Glomerular visceral epithelial cell (primary cell): ENCODE results near the gene TNS3.

Source experiments
- DNase-seq: peaks from one replicate; pipeline ENCODE4 v3.0.0-alpha.2; 2016; ENCODE audit errors: extremely low spot score

TNS3 gene

DNA sequence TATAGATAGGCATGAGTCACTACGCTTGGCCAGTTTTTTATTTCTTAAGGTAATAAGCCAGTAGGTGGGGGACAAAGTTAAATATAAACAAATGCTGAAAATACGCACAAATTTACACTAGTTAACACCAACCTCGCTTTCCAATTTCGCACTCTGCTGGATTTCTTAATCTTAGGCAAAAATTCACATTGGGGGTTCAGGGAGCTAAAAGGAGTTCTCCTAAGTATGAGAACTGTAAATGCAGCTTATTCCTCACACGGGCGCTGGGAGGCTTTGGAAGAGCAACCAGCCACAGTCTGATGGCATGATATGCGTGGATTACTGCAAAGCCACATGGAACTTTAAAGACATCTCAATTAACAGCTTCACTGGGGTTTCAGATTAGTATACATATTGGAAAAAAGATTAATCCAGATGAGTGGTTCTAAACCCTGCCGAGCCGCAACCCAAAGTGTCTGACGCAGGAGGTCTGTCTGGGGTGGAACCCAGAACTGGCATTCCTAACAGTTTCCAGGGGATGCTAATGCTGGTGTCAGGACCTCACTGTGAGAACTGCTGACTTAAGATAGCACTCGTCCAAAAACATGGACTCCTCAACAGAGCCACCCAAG lies 16.2 kb downstream of the TNS3 start:
- no peak for DNase-seq

DNA sequence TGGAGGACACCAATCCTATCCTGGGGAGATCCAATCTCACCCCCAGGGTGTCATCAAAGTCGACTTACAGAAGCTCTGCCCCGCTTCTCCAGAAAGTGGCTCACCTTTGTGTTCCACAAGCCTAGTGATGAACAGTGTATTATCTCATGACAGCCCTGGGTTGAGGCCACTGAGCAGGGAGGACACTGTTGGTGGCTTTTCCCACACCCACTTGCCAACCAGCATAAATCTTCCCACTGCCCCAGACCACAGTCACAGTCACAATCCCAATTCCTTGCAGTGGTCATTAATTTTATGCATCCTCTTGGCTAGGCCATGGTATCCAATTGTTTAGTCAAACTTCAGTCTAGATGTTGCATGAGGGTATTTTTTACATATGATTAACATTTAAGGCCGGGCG lies 18.4 kb downstream of the TNS3 start:
- DNase-seq, result no peak

DNA sequence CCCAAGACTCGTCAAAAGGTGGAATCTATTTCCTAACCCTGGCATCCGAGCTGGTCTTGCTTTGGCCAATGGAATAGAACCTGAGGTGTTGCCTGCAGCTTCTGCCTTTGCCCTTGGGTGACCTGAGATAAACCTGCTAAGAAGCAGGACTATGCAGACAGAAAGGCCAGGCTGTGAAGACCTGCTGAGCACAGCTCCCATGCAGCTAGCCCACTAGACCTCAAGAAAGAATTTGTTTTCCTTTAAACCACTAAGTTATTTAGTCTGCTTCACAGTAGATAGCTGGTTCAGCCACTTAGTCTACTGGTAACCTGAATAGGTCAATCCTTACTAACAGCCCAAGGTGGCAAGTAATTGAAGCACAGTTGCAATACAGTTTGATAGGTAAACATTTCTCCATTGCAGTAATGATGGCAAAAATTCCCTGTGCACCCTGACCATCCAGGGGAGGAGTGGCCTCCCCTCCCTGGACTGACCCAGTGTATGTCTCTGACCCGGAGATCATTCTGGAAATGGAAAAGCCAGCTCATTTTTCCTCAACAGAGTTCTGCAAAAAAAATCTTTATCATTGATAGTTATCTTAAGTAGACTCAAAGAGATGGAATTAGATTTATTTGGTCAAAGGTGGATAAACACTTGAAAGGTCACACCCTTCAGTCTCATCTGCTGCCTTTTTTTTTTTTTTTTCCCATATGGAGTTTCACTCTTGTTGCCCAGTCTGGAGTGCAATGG lies 20.0 kb downstream of the TNS3 start:
- no peak for DNase-seq

DNA sequence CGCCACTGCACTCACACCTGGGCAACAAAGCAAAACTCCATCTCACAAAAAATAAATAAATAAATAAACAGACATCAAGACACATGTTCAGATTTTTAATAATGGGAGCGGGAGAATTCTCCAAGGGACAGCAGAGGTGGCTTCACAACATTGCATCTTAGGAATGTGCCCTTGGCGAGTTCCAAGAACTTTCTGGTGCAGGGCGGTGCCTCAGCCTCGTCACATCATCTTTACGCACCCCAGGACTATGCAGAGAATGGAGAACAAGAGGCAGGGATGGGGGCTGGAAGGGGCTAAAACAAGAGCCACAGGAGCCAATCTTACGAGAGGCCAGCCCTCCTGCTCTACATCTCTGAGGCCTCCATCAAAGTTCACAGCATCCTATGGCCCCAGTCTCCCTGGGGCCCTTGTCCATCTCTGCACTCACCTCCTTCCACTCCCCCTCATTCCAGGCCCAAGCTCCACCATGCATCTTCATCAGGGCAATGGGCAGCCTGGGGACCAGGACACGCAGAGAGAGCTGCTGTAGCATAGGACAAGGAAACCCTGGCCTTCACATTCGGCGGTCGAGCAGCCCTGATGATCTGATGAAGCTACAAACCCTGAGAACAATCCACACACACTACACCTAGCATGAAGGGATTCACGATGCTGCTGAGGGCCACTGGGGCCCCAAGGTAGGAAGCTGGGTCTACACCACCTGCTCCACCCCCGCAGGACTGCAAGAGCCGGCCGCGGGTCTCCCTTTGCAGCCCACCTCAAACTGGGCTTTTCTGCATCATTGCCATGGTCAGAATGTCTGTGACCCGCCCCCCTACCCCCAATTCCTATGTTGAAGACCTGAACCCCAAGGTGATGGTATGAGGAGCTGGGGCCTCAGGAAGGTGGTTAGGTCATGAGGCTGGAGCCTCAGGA lies 22.3 kb downstream of the TNS3 start:
- no peak for DNase-seq

DNA sequence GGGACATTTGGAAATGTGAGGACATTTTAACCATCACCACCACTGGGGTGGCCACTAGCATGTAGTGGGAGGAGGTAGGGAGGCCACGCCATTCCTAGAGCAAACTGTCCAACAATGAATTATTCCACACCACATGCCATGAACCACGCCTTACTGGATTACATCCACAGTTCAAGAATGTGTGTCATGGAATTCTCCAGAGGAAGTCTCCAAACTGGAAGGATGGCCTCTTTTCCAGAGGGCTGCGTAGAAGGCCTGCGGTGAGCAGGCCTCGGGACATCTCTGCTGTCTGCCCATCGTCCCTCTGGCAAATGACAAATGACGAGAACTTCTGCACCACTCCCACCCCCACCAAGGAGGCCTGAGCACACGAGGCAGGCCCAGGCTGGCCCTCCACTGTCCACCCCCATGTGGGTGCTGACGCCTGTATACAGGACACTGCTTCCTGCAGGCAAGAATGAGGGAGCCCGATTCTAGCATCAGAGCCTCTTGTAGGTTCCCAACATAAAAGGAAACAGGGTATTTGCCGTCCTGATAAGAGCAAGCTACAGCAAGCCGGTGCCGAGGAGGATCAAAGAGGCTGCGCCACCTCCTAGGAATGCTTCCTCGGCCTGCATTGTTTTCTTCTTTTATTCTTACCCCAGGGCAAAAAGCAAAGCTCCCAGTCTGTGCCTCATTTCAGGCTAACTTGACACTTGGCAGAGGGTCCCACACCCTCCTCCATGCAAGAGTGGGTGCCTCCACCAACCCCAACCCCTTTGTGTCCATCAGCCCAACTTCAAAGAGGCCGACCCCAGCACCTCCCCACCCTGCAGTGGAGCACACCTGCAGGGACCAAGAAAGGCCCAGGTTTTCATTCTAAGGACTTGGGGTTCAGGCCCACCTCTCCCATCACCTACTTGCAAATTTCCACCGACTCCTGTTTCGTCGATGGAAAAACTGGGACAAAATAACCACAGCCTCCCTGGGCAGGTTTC lies 23.9 kb downstream of the TNS3 start:
- DNase-seq, result no peak

DNA sequence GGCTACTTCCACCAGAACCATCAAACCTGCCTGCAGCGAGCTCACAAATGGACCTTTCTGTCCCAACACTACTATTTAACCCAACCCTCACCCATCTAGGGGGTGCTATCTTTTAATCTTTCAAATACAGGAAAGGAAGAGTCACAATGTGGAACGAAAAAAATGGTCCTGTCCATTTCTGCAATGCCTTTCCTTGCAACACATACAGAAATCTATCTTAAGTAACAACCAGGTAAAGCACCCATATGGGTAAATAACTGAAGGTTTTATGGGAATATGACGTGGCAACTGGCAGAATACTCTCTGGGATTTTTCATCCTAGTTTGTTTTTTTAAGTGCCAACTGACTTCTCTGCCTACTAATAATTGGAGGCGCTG lies 24.6 kb downstream of the TNS3 start:
- no peak for DNase-seq

DNA sequence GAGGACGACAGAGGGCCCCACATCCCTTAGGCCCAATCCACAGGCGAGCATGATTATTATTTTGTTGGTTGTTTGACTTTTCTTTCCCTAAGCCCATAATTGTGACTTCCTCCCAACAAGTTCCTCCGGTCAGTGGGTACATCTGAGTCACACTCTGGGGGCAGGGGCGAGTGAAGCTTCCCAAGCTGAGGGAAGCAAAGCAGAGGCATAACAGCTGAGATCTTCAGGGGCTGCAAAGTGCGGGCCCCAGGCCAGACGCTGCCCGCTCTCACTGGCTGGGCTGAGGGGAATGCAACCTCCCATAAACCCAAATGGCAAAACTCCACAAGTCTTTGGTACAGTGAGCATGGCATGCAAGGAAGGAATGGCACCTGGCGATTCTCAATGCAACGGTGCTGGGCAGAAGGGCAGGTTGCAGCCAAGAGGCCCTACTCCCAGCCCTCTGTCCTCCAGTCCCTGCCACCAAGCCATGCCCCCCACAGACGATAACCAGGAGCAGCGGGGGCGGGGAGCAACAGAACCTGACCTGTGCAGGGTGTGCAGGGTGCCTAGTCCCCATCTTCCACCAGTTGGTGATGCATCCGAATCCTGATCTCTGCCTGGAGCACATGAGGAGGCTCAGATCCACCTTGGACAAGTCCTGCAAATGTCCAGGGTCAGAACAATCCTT lies 25.3 kb downstream of the TNS3 start:
- no peak for DNase-seq

DNA sequence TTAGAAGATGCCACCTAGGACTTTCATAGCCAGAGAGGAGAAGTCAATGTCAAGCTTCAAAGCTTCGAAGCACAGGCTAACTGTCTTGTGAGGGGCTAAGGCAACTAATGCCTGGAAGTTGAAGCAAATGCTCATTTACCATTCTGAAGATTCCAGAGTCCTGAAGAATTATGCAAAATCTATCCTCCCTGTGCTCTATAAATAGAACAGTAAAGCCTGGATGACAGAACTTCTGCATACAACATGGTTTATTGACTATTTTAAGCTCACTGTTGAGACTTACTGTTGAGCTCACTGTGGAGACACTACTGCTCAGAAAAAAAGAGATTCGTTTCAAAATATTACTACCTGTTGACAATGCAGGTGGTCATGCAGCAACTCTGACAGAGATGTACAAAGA lies 28.6 kb downstream of the TNS3 start:
- DNase-seq, result no peak

DNA sequence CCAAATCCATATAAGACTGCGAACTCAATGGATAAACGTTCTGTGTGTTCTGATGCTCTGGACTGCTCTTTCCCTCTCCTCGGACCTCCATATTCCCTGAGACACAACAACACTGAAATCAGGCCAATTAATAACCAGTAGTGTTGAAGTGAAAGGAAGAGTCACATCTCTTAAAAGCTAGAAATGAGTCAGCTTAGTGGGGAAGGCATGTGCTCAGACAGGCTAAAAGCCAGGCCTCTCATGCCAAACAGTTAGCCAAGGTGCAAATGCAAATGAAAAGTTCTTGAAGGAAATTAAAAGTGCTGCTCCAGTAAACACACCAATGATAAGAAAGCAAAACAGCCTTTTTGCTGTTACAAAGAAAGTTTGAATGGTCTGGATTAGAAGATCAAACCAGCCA lies 29.3 kb downstream of the TNS3 start:
- DNase-seq, result peak; percentile 59

DNA sequence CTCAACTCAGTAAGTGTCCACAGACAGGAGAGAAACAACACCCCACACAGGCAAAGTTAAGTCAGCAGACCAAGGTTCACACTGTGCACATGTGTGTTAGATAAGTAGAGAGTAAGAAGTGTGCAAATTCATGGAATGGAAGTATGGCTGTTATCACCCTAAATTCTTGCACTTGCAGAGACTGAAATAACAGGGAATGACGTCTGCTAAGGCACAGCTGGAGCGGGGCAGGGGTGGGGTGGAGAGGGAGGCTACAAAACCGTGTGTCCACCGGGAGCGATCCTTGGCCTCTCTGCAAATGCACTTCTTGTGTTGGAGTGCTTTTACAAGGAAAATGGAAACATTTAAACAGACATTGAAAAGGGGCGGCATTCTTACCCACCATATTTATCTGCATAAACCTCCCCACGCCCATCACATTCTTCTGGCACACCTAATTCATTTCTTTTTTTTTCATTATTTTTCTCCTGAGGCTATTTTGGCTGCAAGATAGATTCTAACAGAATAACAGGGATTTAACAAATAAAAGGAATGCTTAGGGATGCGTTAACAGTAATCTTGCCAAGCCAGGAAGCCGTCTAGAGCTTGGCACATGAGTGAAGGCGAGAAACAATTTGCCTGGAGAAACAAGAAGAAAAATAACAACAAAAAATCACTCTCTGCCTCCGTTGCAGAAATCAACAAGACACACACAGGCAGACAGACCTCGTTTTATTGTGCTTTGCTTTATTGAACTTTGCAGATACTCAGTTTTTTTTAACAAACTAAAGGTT lies 30.1 kb downstream of the TNS3 start:
- DNase-seq, result no peak

DNA sequence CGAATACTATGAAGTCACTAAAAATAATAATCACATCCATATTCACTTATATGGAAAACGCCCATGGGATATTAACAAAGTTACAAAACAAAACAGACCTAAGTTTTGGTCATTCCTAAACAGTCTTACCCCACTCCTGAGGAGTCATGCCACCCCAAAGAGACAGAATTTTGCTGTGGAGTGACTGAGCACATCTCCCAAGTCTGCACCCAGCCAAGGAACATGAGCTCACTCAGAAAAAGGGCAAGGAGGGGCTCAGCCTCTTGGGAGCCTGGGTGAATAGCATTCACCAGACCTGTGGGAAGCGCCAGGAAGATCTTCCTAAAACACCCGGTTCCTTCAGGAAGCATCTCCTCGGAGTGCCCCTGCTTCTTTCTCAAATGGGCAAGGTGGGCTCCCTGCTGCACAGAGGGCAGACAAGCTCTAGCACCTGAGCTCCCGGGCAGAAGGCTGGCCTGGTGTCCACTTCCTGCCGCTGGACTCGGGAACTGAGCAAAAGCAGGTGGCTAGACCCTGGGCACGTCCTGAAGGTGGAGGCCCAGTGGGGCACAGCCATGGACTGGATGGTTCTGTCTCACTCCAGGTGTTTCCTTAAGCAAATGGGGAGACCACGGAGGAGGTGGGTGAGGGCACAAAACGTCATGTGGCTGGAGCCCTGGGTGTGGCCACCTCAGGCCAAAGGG lies 31.0 kb downstream of the TNS3 start:
- no peak for DNase-seq

DNA sequence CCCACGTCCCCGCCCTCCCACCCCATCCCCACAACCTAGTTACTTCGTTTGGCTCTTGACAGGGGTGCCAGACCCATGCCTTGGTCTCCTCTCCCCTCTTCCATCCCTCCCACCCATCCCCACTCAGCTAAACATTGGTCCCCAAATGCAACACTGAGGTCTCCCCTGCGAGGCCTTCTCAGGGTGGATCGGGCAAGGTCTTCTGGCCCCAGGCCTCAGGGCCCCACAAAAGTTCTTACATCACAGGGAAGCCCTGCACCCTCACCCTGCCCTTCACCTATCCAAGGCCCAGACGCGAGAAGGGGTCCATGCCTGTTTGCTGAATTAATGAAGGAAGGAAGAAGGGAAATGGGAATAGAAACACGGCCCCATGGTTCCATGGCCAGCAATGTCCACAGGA lies 32.0 kb downstream of the TNS3 start:
- no peak for DNase-seq

DNA sequence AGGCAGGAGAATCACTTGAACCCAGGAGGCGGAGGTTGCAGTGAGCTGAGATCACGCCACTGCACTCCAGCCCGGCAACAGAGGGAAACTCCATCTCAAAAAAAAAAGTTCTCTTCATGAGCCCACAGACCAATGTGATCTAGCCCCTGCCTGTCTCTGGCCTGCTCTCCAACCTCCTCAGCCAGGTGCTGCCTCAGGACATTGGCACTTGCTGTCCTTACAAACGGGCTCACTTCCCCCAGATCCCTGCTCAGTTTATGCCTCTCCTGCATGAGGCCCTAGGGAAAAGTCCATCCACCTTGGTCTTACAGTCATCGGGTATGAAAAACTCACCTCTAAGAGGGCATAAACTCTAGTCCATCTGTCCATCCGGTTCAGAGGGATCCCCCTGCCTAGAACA lies 32.5 kb downstream of the TNS3 start:
- DNase-seq, result no peak

DNA sequence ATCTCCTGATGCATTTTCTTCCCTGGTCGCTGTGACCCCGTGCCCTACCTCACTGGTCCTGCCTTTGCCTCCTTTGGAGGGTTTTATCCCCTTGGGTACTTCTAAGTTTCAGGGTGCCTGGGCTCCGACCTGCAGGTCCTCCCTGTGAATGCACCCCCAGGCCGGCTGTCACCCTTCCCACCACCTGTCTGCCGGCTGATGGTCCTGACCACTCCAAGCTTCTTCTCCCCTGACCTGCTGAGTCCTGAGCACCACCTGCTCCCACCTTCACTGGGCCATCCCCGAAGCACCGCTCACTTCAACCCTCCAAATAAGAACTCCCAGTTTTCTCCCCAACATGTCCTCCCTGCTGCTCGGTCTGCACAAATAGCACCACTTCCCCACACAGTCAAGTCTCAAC lies 33.4 kb downstream of the TNS3 start:
- no peak for DNase-seq

DNA sequence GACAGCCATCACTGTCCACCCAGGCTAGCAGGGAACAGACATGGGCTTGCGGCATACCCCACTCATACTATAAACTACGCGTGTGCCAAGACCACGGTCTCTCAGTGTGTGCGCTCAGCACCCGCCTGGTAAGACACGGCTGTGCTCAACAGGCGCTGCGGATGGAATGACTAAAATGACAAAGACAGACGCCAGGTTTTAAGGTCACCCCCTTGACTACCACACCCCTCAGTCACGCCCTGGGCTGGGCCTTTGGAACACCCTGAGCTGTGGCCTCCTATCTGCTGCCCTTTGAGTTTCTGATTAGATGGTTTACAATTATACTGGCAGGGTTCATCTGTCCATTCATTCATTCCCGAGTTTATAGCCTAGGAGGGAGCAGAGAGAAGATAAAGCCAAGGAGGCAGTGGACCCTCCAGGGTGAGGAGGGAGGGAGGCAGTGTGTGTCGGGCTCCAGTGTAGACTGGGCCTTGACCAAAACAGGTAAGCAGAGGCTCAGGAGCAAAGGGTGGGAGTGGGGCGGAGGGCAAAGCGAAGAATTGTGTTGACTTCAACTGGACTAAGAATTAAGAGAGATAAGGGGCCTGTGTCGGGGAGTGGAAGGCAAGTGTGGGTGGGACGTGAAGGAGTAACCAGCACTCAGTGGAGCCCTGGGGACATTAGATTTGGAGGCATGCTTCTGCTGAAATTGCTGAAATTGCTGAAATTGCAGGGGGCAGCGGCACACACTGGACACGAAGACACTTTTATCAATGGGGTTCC lies 35.0 kb downstream of the TNS3 start:
- no peak for DNase-seq

DNA sequence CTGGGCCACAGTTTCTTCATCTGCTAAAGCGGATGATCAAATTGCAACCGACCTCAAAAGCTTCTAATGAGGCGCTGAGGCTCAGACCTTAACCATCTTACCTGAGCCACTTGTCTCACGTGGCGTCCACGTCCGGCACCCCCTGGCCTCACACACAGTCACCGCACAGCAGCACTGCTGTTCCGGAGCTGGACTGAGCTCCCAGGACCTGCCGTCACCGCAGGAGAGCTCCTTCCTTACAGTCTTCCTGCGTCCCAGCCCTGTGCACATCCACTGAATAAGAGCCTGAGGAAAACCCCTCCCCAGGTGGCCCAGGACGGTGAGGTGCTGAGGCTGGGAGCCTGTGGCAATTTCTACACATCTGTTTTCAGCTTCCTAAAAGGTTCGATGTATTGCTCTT lies 35.7 kb downstream of the TNS3 start:
- no peak for DNase-seq

DNA sequence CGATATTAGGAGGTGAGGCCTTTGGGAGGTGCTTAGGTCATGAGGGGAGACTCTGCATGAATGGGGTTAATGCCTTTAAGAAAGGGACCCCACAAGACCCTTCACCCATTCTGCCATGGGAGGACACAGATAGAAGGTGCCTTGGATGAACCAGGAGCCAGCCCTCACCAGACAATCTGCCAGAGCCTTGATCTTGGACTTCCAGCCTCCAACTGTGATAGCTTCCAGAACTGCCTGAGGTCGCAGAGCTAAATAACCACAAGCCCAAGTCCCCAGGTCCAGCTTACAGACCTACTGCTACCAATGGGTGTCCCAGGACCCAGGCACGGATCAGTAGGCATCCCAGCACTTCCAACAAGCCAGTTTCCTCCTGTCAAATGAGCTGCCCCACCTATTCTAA lies 37.5 kb downstream of the TNS3 start:
- DNase-seq, result no peak

DNA sequence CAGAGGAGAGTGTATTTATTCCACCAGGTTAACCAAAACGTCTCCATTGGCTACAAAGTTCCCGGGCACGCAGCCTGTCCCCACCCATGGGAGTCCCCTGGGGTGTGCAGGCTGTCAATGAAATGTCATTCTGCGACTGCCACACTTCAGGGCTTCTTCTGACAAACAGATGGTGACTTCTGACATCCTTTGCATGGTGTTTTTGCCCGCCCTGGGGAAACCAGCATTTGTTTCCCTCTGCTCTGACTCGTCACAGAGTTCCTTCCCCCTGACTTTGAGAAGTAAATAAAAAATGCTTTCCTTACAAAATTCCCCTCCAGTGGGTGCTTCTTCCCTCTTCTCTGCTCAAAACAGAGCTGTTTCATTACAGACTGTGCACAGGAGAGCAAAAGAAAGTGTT lies 38.2 kb downstream of the TNS3 start:
- no peak for DNase-seq

DNA sequence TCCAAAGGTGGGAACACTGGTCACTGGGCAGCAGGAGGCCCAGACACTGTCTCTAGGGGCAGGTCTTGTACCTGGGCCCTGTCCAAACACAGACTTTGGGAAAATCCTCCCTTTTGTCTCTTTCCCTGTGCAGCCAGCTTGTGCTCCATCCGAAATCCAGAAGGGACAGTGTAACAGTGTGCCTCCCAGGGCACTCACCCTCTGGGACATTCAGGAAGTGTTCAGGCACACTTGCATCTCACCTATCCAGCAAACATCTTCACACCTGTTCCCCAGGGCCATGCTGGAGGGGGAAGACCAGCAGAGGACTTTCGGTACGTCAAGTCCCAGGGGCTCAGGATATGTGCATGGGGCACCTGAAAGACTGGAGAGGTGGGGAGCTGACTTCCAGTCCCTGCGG lies 38.9 kb downstream of the TNS3 start:
- DNase-seq, result no peak
